B cell (primary cell): ENCODE results near the gene SERGEF. TPM values are rescaled to one million over a fixed set of nuclear protein-coding genes. Genes with fewer than 3 reads are reported as not detected.

ENCODE experiments used
- ATAC-seq: fragments of 200-7000 bp; cut with Tn5 transposase; one replicate; pipeline ENCODE4 v1.10.0; 2021; ENCODE audit warnings: low read depth, mild to moderate bottlenecking, moderate number of reproducible peaks, moderate library complexity
- CTCF ChIA-PET: fragments of 350-600 bp; sonication (Branson Sonifier 250); formaldehyde crosslinking; loops from one replicate; lab custom pipeline; 2021; ENCODE audit warnings: antibody characterized with exemption, inconsistent platforms; lab: Charles Lee
- POLR2A ChIA-PET: fragments of 350-600 bp; sonication (Branson Sonifier 250); formaldehyde crosslinking; loops from one replicate; lab custom pipeline; 2021; ENCODE audit warnings: antibody characterized with exemption; lab: Charles Lee
- DNase-seq: peaks from one replicate; pipeline ENCODE4 v3.0.0; 2013
- H2AFZ ChIP-seq: 2 replicates; pipeline ENCODE4 v1.6.1; 2012; ENCODE audit warnings: mild to moderate bottlenecking, low read depth, low read length; ENCODE audit not compliant: insufficient read depth, poor library complexity, severe bottlenecking
- H3K27ac ChIP-seq, 2 donors: 1 replicate in 1 of 2; 2 replicates in 1 of 2; pipeline ENCODE4 v1.5.1; 2012 to 2013; ENCODE audit warnings: low read length in 2 of 2, mild to moderate bottlenecking in 2 of 2, moderate library complexity in 1 of 2
- H3K27me3 ChIP-seq, 4 experiments: fragments of 200-600 bp in 1 of 4; sonication (generic) in 1 of 4; replicated peaks in 1 of 4; 1 replicate in 2 of 4; 2 replicates in 2 of 4; pipeline versions ENCODE4 v1.6.1 to v1.7.0; 2013 to 2016; ENCODE audit warnings: low read length in 3 of 4, mild to moderate bottlenecking in 2 of 4, mixed read lengths in 1 of 4, moderate library complexity in 1 of 4; ENCODE audit not compliant: insufficient read depth in 4 of 4, control insufficient read depth in 3 of 4; ENCODE audit errors: control extremely low read depth in 1 of 4
- H3K36me3 ChIP-seq, 2 experiments: replicated peaks in 1 of 2; 1 replicate in 1 of 2; 2 replicates in 1 of 2; pipeline versions ENCODE4 v1.6.1 to v1.7.1; 2013; ENCODE audit warnings: low read length in 1 of 2; ENCODE audit not compliant: insufficient read depth in 2 of 2, control insufficient read depth in 1 of 2; ENCODE audit errors: control extremely low read depth in 1 of 2, extremely low read depth in 1 of 2
- H3K4me1 ChIP-seq, 2 donors: fragments of 200-600 bp in 1 of 2; sonication (generic) in 1 of 2; 1 replicate in 1 of 2; 2 replicates in 1 of 2; pipeline versions ENCODE4 v1.5.1 to v1.6.1; 2013 to 2017; ENCODE audit warnings: low read length in 2 of 2; ENCODE audit not compliant: control insufficient read depth in 2 of 2, insufficient read depth in 2 of 2
- H3K4me2 ChIP-seq: replicated peaks from 2 replicates; pipeline ENCODE3; 2012; ENCODE audit warnings: mild to moderate bottlenecking, low read depth, low read length; ENCODE audit not compliant: poor library complexity, severe bottlenecking
- H3K4me3 ChIP-seq, 5 experiments: fragments of 200-600 bp in 1 of 5; sonication (generic) in 1 of 5; 1 replicate in 3 of 5; 2 replicates in 2 of 5; pipeline versions ENCODE4 v1.5.1 to v1.7.0; 2011 to 2016; ENCODE audit warnings: low read length in 4 of 5, mild to moderate bottlenecking in 4 of 5, low read depth in 2 of 5, control low read depth in 1 of 5, moderate library complexity in 1 of 5; ENCODE audit not compliant: insufficient read depth in 1 of 5; ENCODE audit errors: control extremely low read depth in 1 of 5, extremely low read depth in 1 of 5
- H3K79me2 ChIP-seq: fragments of 200-600 bp; sonication (generic); one replicate; pipeline ENCODE4 v1.6.0; 2016; ENCODE audit warnings: low read length; ENCODE audit not compliant: control insufficient read depth, insufficient read depth
- H3K9ac ChIP-seq: fragments of 200-600 bp; sonication (generic); 2 replicates; pipeline ENCODE4 v1.6.1; 2017; ENCODE audit warnings: mild to moderate bottlenecking, low read length, moderate library complexity
- H3K9me3 ChIP-seq, 3 donors: one replicate each; pipeline versions ENCODE4 v1.6.1 to v1.7.1; 2013; ENCODE audit warnings: low read length in 2 of 3; ENCODE audit not compliant: control insufficient read depth in 2 of 3, insufficient read depth in 1 of 3; ENCODE audit errors: control extremely low read depth in 1 of 3
- H4K20me1 ChIP-seq: 2 replicates; pipeline ENCODE4 v1.6.0; 2012; ENCODE audit warnings: mild to moderate bottlenecking, low read length; ENCODE audit not compliant: insufficient read depth, control insufficient read depth, poor library complexity, severe bottlenecking
- H3K27ac Mint-ChIP-seq: one replicate; pipeline ENCODE4 v1.8.0; 2021; ENCODE audit warnings: mixed read lengths
- H3K27me3 Mint-ChIP-seq: one replicate; pipeline ENCODE4 v1.8.0; 2021; ENCODE audit warnings: mixed read lengths
- H3K4me1 Mint-ChIP-seq: one replicate; pipeline ENCODE4 v1.8.0; 2021; ENCODE audit warnings: mixed read lengths
- H3K4me3 Mint-ChIP-seq: one replicate; pipeline ENCODE4 v1.8.0; 2021; ENCODE audit warnings: mixed read lengths
- H3K9me3 Mint-ChIP-seq: one replicate; pipeline ENCODE4 v1.8.0; 2022; ENCODE audit warnings: mixed read lengths; ENCODE audit not compliant: insufficient read depth
- CTCF ChIP-seq: fragments of 200-600 bp; IDR thresholded peaks from one replicate; pipeline ENCODE4 v1.8.0; 2022; ENCODE audit warnings: antibody characterized with exemption, mild to moderate bottlenecking
- EZH2 ChIP-seq: IDR thresholded peaks from 2 replicates; pipeline ENCODE4 v1.6.1; 2012; ENCODE audit warnings: borderline replicate concordance, low read depth, mild to moderate bottlenecking, moderate library complexity, low read length; ENCODE audit not compliant: insufficient read depth, poor library complexity, severe bottlenecking
- WGBS: methylation state at CpG from one replicate; pipeline ENCODE4 v1.1.5; 2013; ENCODE audit warnings: missing lambda C conversion rate; ENCODE audit not compliant: insufficient coverage; 5-methylcytosine and 5-hydroxymethylcytosine counted together
- intact Hi-C: fragments of 100-400 bp; cut with micrococcal nuclease; formaldehyde crosslinking; loops from one replicate; pipeline ENCODE4 v1.10.0; 2022
- polyA plus RNA-seq: library from polyadenylated mRNA; depleted of rRNA; stranded (reverse); fragments of >200 nt; gene quantifications from 2 replicates; pipeline ENCODE4 v1.2.3, GENCODE V29; 2012
- total RNA-seq, 2 donors: library from RNA; stranded (reverse); fragments of 120-200 nt in 1 of 2; gene quantifications; 1 replicate in 1 of 2; 2 replicates in 1 of 2; pipeline versions ENCODE4 v1.2.3 to v1.2.4, GENCODE V29; 2013 to 2022

The SERGEF gene
- total and polyA plus RNA-seq, 2 donors (not counting 1 experiment from before 2014, with no cell fraction given) = 24.2 to 54.3 TPM

- H3K4me1 ChIP-seq = no peaks in the 10 kb centered on the region
- no peak overlapping the region for H2AFZ ChIP-seq
- no peak overlapping the region for H3K4me3 Mint-ChIP-seq
- DNase-seq (no peak), ATAC-seq (no peak)
- H3K27ac ChIP-seq = no peak overlapping the region
- no peaks in the 10 kb centered on the region for H3K27me3 Mint-ChIP-seq
- H3K9me3 Mint-ChIP-seq = no peaks in the 10 kb centered on the region
- no peaks in the 10 kb centered on the region for H3K36me3 ChIP-seq
- no peak overlapping the region for H3K4me2 ChIP-seq
- no peak overlapping the region for H3K4me3 ChIP-seq
- ChIA-PET POLR2A (no interaction called here), CTCF (no interaction called here)
- H3K79me2 ChIP-seq = no peaks in the 10 kb centered on the region
- H3K27me3 ChIP-seq = no peaks in the 10 kb centered on the region
- H3K27ac Mint-ChIP-seq = no peak overlapping the region
- TF ChIP-seq CTCF (no peak), EZH2 (no peak)
- intact Hi-C loops = no loop called here
- H4K20me1 ChIP-seq = no peaks in the 10 kb centered on the region
- no peaks in the 10 kb centered on the region for H3K9me3 ChIP-seq
- H3K4me1 Mint-ChIP-seq = no peaks in the 10 kb centered on the region
- no peak overlapping the region for H3K9ac ChIP-seq
- no CpG with 5 or more reads among the region's 2 CpGs for WGBS
Observed at GRCh38 chr11:18061351-18061750, 48.5 kb upstream of the SERGEF start.

DNA sequence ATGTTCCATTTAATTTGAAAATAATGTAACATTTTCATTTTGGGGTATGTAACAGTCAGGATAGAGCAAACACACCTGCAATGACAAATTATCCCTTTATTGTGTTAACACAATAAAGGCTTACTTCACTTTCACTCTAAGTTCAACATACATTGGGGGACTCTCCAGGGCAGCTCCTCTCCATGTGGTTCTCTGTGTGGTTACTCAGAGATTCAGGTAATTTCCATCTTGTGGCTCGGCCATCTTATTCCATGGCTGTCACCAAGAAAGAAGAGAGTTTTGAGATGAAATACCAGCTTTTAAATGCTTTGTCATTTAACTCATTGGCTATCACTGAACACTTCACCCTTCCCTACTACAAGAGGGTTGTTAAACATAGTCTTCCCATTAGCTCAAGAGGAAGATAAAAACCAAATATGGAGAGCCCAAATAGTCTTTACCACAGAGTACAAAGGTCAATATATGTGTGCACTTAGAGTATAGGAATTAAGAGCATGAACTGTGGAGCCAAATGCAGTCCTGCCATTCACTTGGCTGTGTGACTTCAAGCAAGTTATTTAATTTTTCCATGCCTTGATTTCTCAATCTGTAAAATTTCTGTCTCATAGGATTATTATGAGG is 43.8 kb upstream of the SERGEF start:
- H3K4me3 Mint-ChIP-seq = no peak overlapping the region
- CTCF ChIA-PET = no interaction called here
- H3K79me2 ChIP-seq = no peaks in the 10 kb centered on the region

More for the DNA sequence above, 43.8 kb upstream of the SERGEF start:
- Mint-ChIP-seq H3K4me1 (no peaks in the 10 kb centered on the region), H3K27ac (no peak overlapping the region), H3K27me3 (no peaks in the 10 kb centered on the region), H3K9me3 (no peaks in the 10 kb centered on the region)
- TF ChIP-seq CTCF = no peak
- no peak for TF ChIP-seq EZH2
- DNase-seq = no peak
- Histone ChIP-seq H3K36me3 (no peaks in the 10 kb centered on the region), H3K9me3 (no peaks in the 10 kb centered on the region), H4K20me1 (no peaks in the 10 kb centered on the region), H3K4me3 (no peak overlapping the region), H3K4me1 (no peaks in the 10 kb centered on the region), H3K4me2 (no peak overlapping the region), H2AFZ (no peak overlapping the region), H3K27ac (no peak overlapping the region), H3K9ac (no peak overlapping the region), H3K27me3 (no peaks in the 10 kb centered on the region)
- WGBS = 80% methylated on average over 1 of the region's 1 CpG
- no peak for ATAC-seq
- POLR2A ChIA-PET = no interaction called here
- intact Hi-C loops = no loop called here
